IMR-90 (cell line): ENCODE data around the gene GRAMD2B. TPM values are rescaled to one million over a fixed set of nuclear protein-coding genes. Genes with fewer than 3 reads are reported as not detected.

Source experiments
- ATAC-seq: fragments of 200-7000 bp; cut with Tn5 transposase; 2 replicates; pipeline ENCODE4 v1.9.1; 2020; ENCODE audit warnings: low read depth, mild to moderate bottlenecking, moderate library complexity
- BruUV-seq: library from RNA; stranded (reverse); fragments of 400-500 nt; replicated peaks from 2 replicates; lab custom pipeline; 2021; lab: Mats Ljungman, UMichigan
- CTCF ChIA-PET: fragments of 300-600 bp; formaldehyde crosslinking; extraction: SDS; loops from one replicate; lab custom pipeline; 2021; ENCODE audit warnings: antibody characterized with exemption; lab: Yijun Ruan, JAX
- POLR2A ChIA-PET: fragments of 300-600 bp; sonication (Branson Sonifier 250); formaldehyde crosslinking; loops from one replicate; lab custom pipeline; 2022; ENCODE audit warnings: antibody characterized with exemption; ENCODE audit not compliant: unreplicated experiment; lab: Charles Lee
- DNase-seq: peaks from one replicate; pipeline ENCODE4 v3.0.0; 2013
- H2AFZ ChIP-seq: replicated peaks from 2 replicates; pipeline ENCODE3; 2013; ENCODE audit warnings: low read length, mild to moderate bottlenecking; ENCODE audit not compliant: poor library complexity
- H2AK5ac ChIP-seq: 2 replicates; pipeline ENCODE4 v1.6.1; 2013; ENCODE audit warnings: low read depth, low read length, inconsistent platforms
- H2AK9ac ChIP-seq: replicated peaks from 2 replicates; pipeline ENCODE3; 2013; ENCODE audit warnings: mild to moderate bottlenecking, low read depth, low read length, moderate library complexity; ENCODE audit not compliant: poor library complexity
- H2BK120ac ChIP-seq: 2 replicates; pipeline ENCODE4 v1.6.1; 2013; ENCODE audit warnings: low read depth, low read length, inconsistent platforms
- H2BK15ac ChIP-seq: 3 replicates; pipeline ENCODE4 v1.6.1; 2013; ENCODE audit warnings: low read depth, low read length, inconsistent platforms
- H2BK20ac ChIP-seq: 2 replicates; pipeline ENCODE4 v1.6.1; 2013; ENCODE audit warnings: low read depth, mild to moderate bottlenecking, inconsistent platforms, low read length, moderate library complexity
- H2BK5ac ChIP-seq: 2 replicates; pipeline ENCODE4 v1.6.1; 2013; ENCODE audit warnings: mild to moderate bottlenecking, low read depth, low read length, inconsistent platforms; ENCODE audit not compliant: poor library complexity, severe bottlenecking
- H3K14ac ChIP-seq: replicated peaks from 2 replicates; pipeline ENCODE4 v1.6.1; 2013; ENCODE audit warnings: low read depth, low read length, inconsistent platforms
- H3K18ac ChIP-seq: 2 replicates; pipeline ENCODE4 v1.6.1; 2013; ENCODE audit warnings: low read depth, low read length, control low read depth
- H3K23ac ChIP-seq: 2 replicates; pipeline ENCODE4 v1.6.1; 2013; ENCODE audit warnings: low read depth, low read length, inconsistent platforms
- H3K27ac ChIP-seq: 2 replicates; pipeline ENCODE4 v1.5.1; 2013; ENCODE audit warnings: mild to moderate bottlenecking, control low read depth, low read length; ENCODE audit not compliant: insufficient read depth
- H3K27me3 ChIP-seq: 2 replicates; pipeline ENCODE4 v1.6.1; 2013; ENCODE audit warnings: low read length; ENCODE audit not compliant: control insufficient read depth, insufficient read depth
- H3K36me3 ChIP-seq: 2 replicates; pipeline ENCODE4 v1.6.1; 2013; ENCODE audit warnings: low read length, mixed read lengths; ENCODE audit not compliant: control insufficient read depth, insufficient read depth
- H3K4ac ChIP-seq: 2 replicates; pipeline ENCODE4 v1.6.1; 2013; ENCODE audit warnings: low read depth, low read length, inconsistent platforms
- H3K4me1 ChIP-seq: 2 replicates; pipeline ENCODE4 v1.6.1; 2013; ENCODE audit warnings: low read length, mixed read lengths; ENCODE audit not compliant: control insufficient read depth, insufficient read depth
- H3K4me2 ChIP-seq: 2 replicates; pipeline ENCODE4 v1.6.1; 2013; ENCODE audit warnings: low read depth, mild to moderate bottlenecking, control low read depth, low read length, moderate library complexity
- H3K4me3 ChIP-seq: 2 replicates; pipeline ENCODE4 v1.5.1; 2013; ENCODE audit warnings: low read depth, mild to moderate bottlenecking, control low read depth, low read length, moderate library complexity; ENCODE audit not compliant: insufficient read depth
- H3K56ac ChIP-seq: 2 replicates; pipeline ENCODE4 v1.6.1; 2013; ENCODE audit warnings: low read length, inconsistent platforms; ENCODE audit not compliant: insufficient read depth; ENCODE audit errors: extremely low read depth
- H3K79me1 ChIP-seq, 2 experiments: 2 replicates each; pipeline ENCODE4 v1.6.1; 2013; ENCODE audit warnings: low read length in 2 of 2, inconsistent platforms in 1 of 2, low read depth in 1 of 2
- H3K9ac ChIP-seq: 2 replicates; pipeline ENCODE4 v1.6.1; 2013; ENCODE audit warnings: low read depth, low read length, control low read depth
- H3K9me1 ChIP-seq: 2 replicates; pipeline ENCODE4 v1.6.1; 2013; ENCODE audit warnings: low read length, inconsistent platforms; ENCODE audit not compliant: insufficient read depth
- H3K9me3 ChIP-seq: 2 replicates; pipeline ENCODE4 v1.6.1; 2013; ENCODE audit warnings: low read length; ENCODE audit not compliant: control insufficient read depth, insufficient read depth
- H4K20me1 ChIP-seq: 2 replicates; pipeline ENCODE4 v1.6.1; 2013; ENCODE audit warnings: low read length, inconsistent platforms; ENCODE audit not compliant: insufficient read depth
- H4K5ac ChIP-seq: 2 replicates; pipeline ENCODE4 v1.6.1; 2013; ENCODE audit warnings: mild to moderate bottlenecking, low read depth, low read length, control low read depth
- H4K8ac ChIP-seq, 2 experiments: 2 replicates each; pipeline ENCODE4 v1.6.1; 2013; ENCODE audit warnings: low read depth in 2 of 2, low read length in 2 of 2, control low read depth in 1 of 2, inconsistent platforms in 1 of 2
- H4K91ac ChIP-seq: 2 replicates; pipeline ENCODE4 v1.6.1; 2013; ENCODE audit warnings: low read depth, low read length, inconsistent platforms; ENCODE audit not compliant: insufficient read depth
- FOS ChIP-seq: fragments of 150-350 bp; IDR thresholded peaks from 2 replicates; pipeline ENCODE4 v1.6.1; 2016; ENCODE audit warnings: low read depth, low read length
- NFE2L2 ChIP-seq: fragments of 150-350 bp; IDR thresholded peaks from 2 replicates; pipeline ENCODE4 v1.6.1; 2016; ENCODE audit warnings: low read depth, mild to moderate bottlenecking, low read length
- RAD21 ChIP-seq: IDR thresholded peaks from 2 replicates; pipeline ENCODE4 v1.6.1; 2012; ENCODE audit warnings: low read length, improper control_type of control experiment
- WGBS, 2 experiments: methylation state at CpG; one replicate each; pipeline versions ENCODE4 v1.1.5 to v1.1.7; 2013; ENCODE audit warnings: missing lambda C conversion rate in 2 of 2; ENCODE audit not compliant: insufficient read length in 1 of 2; ENCODE audit errors: extremely low coverage in 2 of 2; 5-methylcytosine and 5-hydroxymethylcytosine counted together
- dilution Hi-C: fragments of 300-500 bp; cut with HindIII; formaldehyde crosslinking; loops from one replicate; pipeline ENCODE4 v1.14.3; 2018; ENCODE audit warnings: low sequenced_read_pairs; ENCODE audit not compliant: unreplicated experiment
- in situ Hi-C: fragments of 300-500 bp; cut with MboI; formaldehyde crosslinking; loops from 3 replicates; pipeline ENCODE4 v1.14.3; 2019; ENCODE audit warnings: low sequenced_read_pairs, inconsistent platforms, mixed read lengths
- intact Hi-C: fragments of 100-400 bp; cut with micrococcal nuclease; formaldehyde crosslinking; loops from 2 replicates; pipeline ENCODE4 v1.10.0; 2022
- polyA plus RNA-seq, 3 experiments: library from polyadenylated mRNA; depleted of rRNA; stranded (reverse); fragments of >200 nt; gene quantifications; 2 replicates each; pipeline ENCODE4 v1.2.3, GENCODE V29; 2012; ENCODE audit warnings: low replicate concordance in 1 of 3
- total RNA-seq: library from RNA; depleted of rRNA; stranded (reverse); fragments of >200 nt; gene quantifications from 2 replicates; pipeline ENCODE4 v1.2.3, GENCODE V29; 2012
- TF ChIP-seq, protein P1 (sequence below): fragments of 150-350 bp; IDR thresholded peaks from 2 replicates; pipeline ENCODE4 v1.6.1; 2017; ENCODE audit warnings: mild to moderate bottlenecking, antibody characterized with exemption, low read length, low read depth

GRAMD2B gene
- total and polyA plus RNA-seq, 2 of the 4 experiments (the other 2 are of a cell fraction), result 13.9 to 20.3 TPM

DNA sequence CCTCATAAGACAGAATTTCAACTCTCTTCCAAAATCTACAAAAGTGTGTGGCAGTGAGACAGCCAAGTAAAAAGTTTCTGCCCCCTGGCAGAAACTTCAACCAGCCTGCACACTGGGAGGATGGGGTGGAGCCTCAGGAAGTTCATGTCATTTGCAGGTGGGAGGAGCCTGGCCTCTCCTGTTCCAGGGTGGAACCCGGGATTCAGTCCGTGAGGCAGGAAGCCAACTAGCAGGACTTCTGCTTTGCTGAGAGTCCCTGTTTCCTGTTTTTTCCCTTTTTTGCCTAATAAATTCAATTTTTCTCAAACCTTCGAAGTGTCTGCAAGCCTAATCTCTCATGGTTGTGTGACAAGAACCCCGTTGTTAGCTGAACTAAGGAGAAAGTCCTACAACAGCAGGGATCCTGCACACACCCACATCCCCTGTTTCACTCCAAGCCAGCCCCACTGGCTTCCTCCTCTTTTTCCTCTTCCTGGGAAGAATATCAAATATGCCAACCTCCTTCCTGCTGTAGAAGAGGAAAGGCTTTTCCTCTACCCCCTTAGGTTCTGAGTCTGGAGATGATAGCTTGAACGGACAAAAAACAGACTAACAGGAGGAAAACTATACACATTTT, 102.5 kb downstream of the GRAMD2B start:
- Histone ChIP-seq H4K91ac (no peak overlapping the region; the same call in 1 of the 2 replicates), H2BK5ac (no peak overlapping the region), H3K79me1 (no peaks in the 10 kb centered on the region), H3K27me3 (no peaks in the 10 kb centered on the region), H3K4me3 (no peak overlapping the region), H3K36me3 (no peaks in the 10 kb centered on the region), H3K14ac (no peak overlapping the region), H3K27ac (no peak overlapping the region), H3K4me1 (peaks cover 7% of the 10 kb centered on the region), H3K9ac (no peak overlapping the region), H3K9me3 (no peaks in the 10 kb centered on the region), H2BK15ac (no peak overlapping the region; the same call in 2 of the 3 replicates), H3K4me2 (no peak overlapping the region), H3K56ac (no peak overlapping the region), H3K9me1 (no peaks in the 10 kb centered on the region), H2AK5ac (peak overlapping the region; percentile 11; the same call in 1 of the 2 replicates), H4K20me1 (no peaks in the 10 kb centered on the region), H2AK9ac (peak overlapping the region; percentile 66), H3K4ac (0 out of 2 replicates have a peak overlapping the region, but pooled peaks have one; percentile 23), H2AFZ (peak overlapping the region; percentile 52), H3K18ac (no peak overlapping the region; the same call in 1 of the 2 replicates), H3K23ac (no peak overlapping the region), H2BK20ac (peak overlapping the region; percentile 80), H2BK120ac (peak overlapping the region; percentile 25; the same call in 1 of the 2 replicates), H4K8ac (peak overlapping the region; percentile 25 to 35; a peak in 1 of 4 replicates), H4K5ac (no peak overlapping the region)
- WGBS, 2 experiments, result 30% methylated on average over 2 of the region's 5 CpGs; no CpG with 5 or more reads in 1 of the 2 experiments
- TF ChIP-seq NFE2L2 (no peak), RAD21 (no peak), FOS (no peak)
- TF ChIP-seq, protein P1, sequence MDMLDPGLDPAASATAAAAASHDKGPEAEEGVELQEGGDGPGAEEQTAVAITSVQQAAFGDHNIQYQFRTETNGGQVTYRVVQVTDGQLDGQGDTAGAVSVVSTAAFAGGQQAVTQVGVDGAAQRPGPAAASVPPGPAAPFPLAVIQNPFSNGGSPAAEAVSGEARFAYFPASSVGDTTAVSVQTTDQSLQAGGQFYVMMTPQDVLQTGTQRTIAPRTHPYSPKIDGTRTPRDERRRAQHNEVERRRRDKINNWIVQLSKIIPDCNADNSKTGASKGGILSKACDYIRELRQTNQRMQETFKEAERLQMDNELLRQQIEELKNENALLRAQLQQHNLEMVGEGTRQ, result no peak
- DNase-seq, result peak; percentile 31
- in situ Hi-C loops, result no loop called here
- no peak for ATAC-seq
- intact Hi-C loops, result no loop called here
- no TSS peak for BruUV-seq
- dilution Hi-C loops, result no loop called here
- CTCF ChIA-PET, result no interaction called here
- POLR2A ChIA-PET, result no interaction called here
